ENCODE measurements around the gene PLXNA3. TPM values are rescaled to one million over a fixed set of nuclear protein-coding genes. Genes with fewer than 3 reads are reported as not detected.

PLXNA3 gene
- polyA plus RNA-seq, 1 experiment, result 36.0 TPM

- no peak for DNase-seq (ENCODE audit: low read depth)
- H3K4me3 ChIP-seq (ENCODE audit: low read depth, low read length), result peak overlapping the region; percentile 38
- no peaks in the 10 kb centered on the region for H3K36me3 ChIP-seq (ENCODE audit: control insufficient read depth, insufficient read depth, low read length)
- ChIA-PET POLR2A (no interaction called here), CTCF (interaction anchor here (0.6 to 2.8 kb wide), 2 partner anchors 11 to 369 kb away, joined by 3 to 18 read pairs; no protein-coding TSS in a partner anchor)
- no peaks in the 10 kb centered on the region for H3K27me3 ChIP-seq (ENCODE audit: control insufficient read depth, insufficient read depth, low read length)
- TF ChIP-seq, protein P1, sequence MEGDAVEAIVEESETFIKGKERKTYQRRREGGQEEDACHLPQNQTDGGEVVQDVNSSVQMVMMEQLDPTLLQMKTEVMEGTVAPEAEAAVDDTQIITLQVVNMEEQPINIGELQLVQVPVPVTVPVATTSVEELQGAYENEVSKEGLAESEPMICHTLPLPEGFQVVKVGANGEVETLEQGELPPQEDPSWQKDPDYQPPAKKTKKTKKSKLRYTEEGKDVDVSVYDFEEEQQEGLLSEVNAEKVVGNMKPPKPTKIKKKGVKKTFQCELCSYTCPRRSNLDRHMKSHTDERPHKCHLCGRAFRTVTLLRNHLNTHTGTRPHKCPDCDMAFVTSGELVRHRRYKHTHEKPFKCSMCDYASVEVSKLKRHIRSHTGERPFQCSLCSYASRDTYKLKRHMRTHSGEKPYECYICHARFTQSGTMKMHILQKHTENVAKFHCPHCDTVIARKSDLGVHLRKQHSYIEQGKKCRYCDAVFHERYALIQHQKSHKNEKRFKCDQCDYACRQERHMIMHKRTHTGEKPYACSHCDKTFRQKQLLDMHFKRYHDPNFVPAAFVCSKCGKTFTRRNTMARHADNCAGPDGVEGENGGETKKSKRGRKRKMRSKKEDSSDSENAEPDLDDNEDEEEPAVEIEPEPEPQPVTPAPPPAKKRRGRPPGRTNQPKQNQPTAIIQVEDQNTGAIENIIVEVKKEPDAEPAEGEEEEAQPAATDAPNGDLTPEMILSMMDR (IDR thresholded peaks at IDR 0.05; ENCODE audit: insufficient read depth, low read depth, low read length), result no peak
These were observed 58.6 kb downstream of the PLXNA3 start for GRCh38 chrX:154516656-154517100.

- DNase-seq (ENCODE audit: low read depth), result no peak
- Histone ChIP-seq H3K27me3 (ENCODE audit: control insufficient read depth, insufficient read depth, low read length) (no peaks in the 10 kb centered on the region), H3K4me3 (ENCODE audit: low read depth, low read length) (peak overlapping the region; percentile 5; the same call in 1 of the 2 replicates), H3K36me3 (ENCODE audit: control insufficient read depth, insufficient read depth, low read length) (no peaks in the 10 kb centered on the region)
- TF ChIP-seq, protein P1 (IDR thresholded peaks at IDR 0.05; ENCODE audit: insufficient read depth, low read depth, low read length), result no peak
- CTCF ChIA-PET, result interaction anchor here (2.8 kb wide), 1 partner anchor 10 kb away, joined by 18 read pairs; no protein-coding TSS in a partner anchor
- POLR2A ChIA-PET, result no interaction called here
These were observed 59.2 kb downstream of the PLXNA3 start for GRCh38 chrX:154517101-154517781.

- POLR2A ChIA-PET, result no interaction called here
These were observed 61.3 kb downstream of the PLXNA3 start for GRCh38 chrX:154519389-154519788.

GRCh38 chrX:154525606-154526490, 67.8 kb downstream of the PLXNA3 start:
- CTCF ChIA-PET, result no interaction called here

More at GRCh38 chrX:154519389-154519788, 61.3 kb downstream of the PLXNA3 start:
- TF ChIP-seq, protein P1 (IDR thresholded peaks at IDR 0.05; ENCODE audit: insufficient read depth, low read depth, low read length), result no peak
- no peaks in the 10 kb centered on the region for H3K27me3 ChIP-seq (ENCODE audit: control insufficient read depth, insufficient read depth, low read length)
- H3K4me3 ChIP-seq (ENCODE audit: low read depth, low read length), result no peak overlapping the region
- no peak for DNase-seq (ENCODE audit: low read depth)
- no peaks in the 10 kb centered on the region for H3K36me3 ChIP-seq (ENCODE audit: control insufficient read depth, insufficient read depth, low read length)
- CTCF ChIA-PET, result no interaction called here

More at GRCh38 chrX:154525606-154526490, 67.8 kb downstream of the PLXNA3 start:
- H3K27me3 ChIP-seq (ENCODE audit: control insufficient read depth, insufficient read depth, low read length), result no peaks in the 10 kb centered on the region
- TF ChIP-seq, protein P1 (IDR thresholded peaks at IDR 0.05; ENCODE audit: insufficient read depth, low read depth, low read length), result no peak
- no peak for DNase-seq (ENCODE audit: low read depth)
- no peak overlapping the region for H3K4me3 ChIP-seq (ENCODE audit: low read depth, low read length)
- POLR2A ChIA-PET, result no interaction called here
- H3K36me3 ChIP-seq (ENCODE audit: control insufficient read depth, insufficient read depth, low read length), result no peaks in the 10 kb centered on the region
